Keratinocyte (primary cell): ENCODE results near the gene SYT8. TPM values are rescaled to one million over a fixed set of nuclear protein-coding genes. Genes with fewer than 3 reads are reported as not detected.
"Not testable (repeated sequence)": the region's sequence is repeated elsewhere in the genome, so short reads cannot be mapped to it uniquely, and the experiment has no call there.

Source experiments
- DNase-seq: peaks from one replicate; pipeline ENCODE4 v3.0.0-alpha.2; 2011; ENCODE audit warnings: low read depth, missing footprints, low spot score
- FAIRE-seq: peaks from 2 replicates; lab custom pipeline; 2011; peaks lifted over from hg19 to GRCh38; lab: Jason Lieb, UNC
- H2AFZ ChIP-seq: 2 replicates; pipeline ENCODE4 v1.6.0; 2012; ENCODE audit warnings: low read length, control low read depth, inconsistent platforms; ENCODE audit not compliant: control insufficient read depth
- H3K27ac ChIP-seq: 2 replicates; pipeline ENCODE4 v1.5.1; 2011; ENCODE audit warnings: low read length; ENCODE audit not compliant: control insufficient read depth, insufficient read depth
- H3K27me3 ChIP-seq: 3 replicates; pipeline ENCODE4 v1.6.0; 2011; ENCODE audit warnings: low read length; ENCODE audit not compliant: control insufficient read depth, insufficient read depth; ENCODE audit errors: extremely low read depth
- H3K36me3 ChIP-seq, 2 experiments: 2 replicates in 1 of 2; 3 replicates in 1 of 2; pipeline ENCODE4 v1.5.1; 2011; ENCODE audit warnings: low read length in 2 of 2, mild to moderate bottlenecking in 1 of 2; ENCODE audit not compliant: control insufficient read depth in 2 of 2, insufficient read depth in 2 of 2; ENCODE audit errors: extremely low read depth in 1 of 2
- H3K4me1 ChIP-seq: 3 replicates; pipeline ENCODE4 v1.5.1; 2011; ENCODE audit warnings: low read length; ENCODE audit not compliant: control insufficient read depth, insufficient read depth; ENCODE audit errors: extremely low read depth
- H3K4me2 ChIP-seq: 3 replicates; pipeline ENCODE4 v1.6.0; 2011; ENCODE audit warnings: low read depth, low read length; ENCODE audit not compliant: control insufficient read depth, insufficient read depth; ENCODE audit errors: extremely low read depth
- H3K4me3 ChIP-seq, 3 experiments: fragments of 200-600 bp in 1 of 3; sonication (generic) in 1 of 3; 2 replicates in 2 of 3; 3 replicates in 1 of 3; pipeline ENCODE4 v1.5.1; 2011 to 2016; ENCODE audit warnings: low read length in 3 of 3, mild to moderate bottlenecking in 3 of 3, control low read depth in 2 of 3, inconsistent platforms in 1 of 3, low read depth in 1 of 3, mixed read lengths in 1 of 3, mixed run types in 1 of 3, moderate library complexity in 1 of 3; ENCODE audit not compliant: control insufficient read depth in 2 of 3, insufficient read depth in 2 of 3; ENCODE audit errors: extremely low read depth in 1 of 3
- H3K79me2 ChIP-seq: 2 replicates; pipeline ENCODE4 v1.6.0; 2012; ENCODE audit warnings: low read length; ENCODE audit not compliant: control insufficient read depth, insufficient read depth
- H3K9ac ChIP-seq: 3 replicates; pipeline ENCODE4 v1.6.0; 2011; ENCODE audit warnings: low read length; ENCODE audit not compliant: control insufficient read depth, insufficient read depth; ENCODE audit errors: extremely low read depth
- H3K9me1 ChIP-seq: 3 replicates; pipeline ENCODE4 v1.6.0; 2011; ENCODE audit warnings: low read length; ENCODE audit not compliant: control insufficient read depth, insufficient read depth; ENCODE audit errors: extremely low read depth
- H3K9me3 ChIP-seq: 2 replicates; pipeline ENCODE4 v1.5.1; 2012; ENCODE audit warnings: low read depth, low read length; ENCODE audit not compliant: control insufficient read depth
- H4K20me1 ChIP-seq: 3 replicates; pipeline ENCODE4 v1.6.0; 2011; ENCODE audit warnings: low read length; ENCODE audit not compliant: control insufficient read depth, insufficient read depth; ENCODE audit errors: extremely low read depth
- EZH2 ChIP-seq: IDR thresholded peaks from one replicate; pipeline ENCODE4 v1.6.1; 2012; ENCODE audit warnings: inconsistent platforms, mild to moderate bottlenecking, low read length, moderate library complexity
- dilution Hi-C: fragments of 300-500 bp; cut with MboI; formaldehyde crosslinking; loops from one replicate; pipeline ENCODE4 v1.7.0; 2020; ENCODE audit warnings: low sequenced_read_pairs; ENCODE audit not compliant: extremely low pct_ligation_motif_present
- polyA plus RNA-seq, 5 experiments: library from polyadenylated mRNA; depleted of rRNA in 3 of 5; stranded (reverse) in 3 of 5; stranded (forward) in 1 of 5; unstranded in 1 of 5; fragments of >200 nt; gene quantifications; 1 replicate in 1 of 5; 2 replicates in 3 of 5; 3 replicates in 1 of 5; pipeline versions ENCODE4 v1.2.1 to v1.2.3, GENCODE V29; 2011 to 2012; ENCODE audit warnings: missing spikeins in 2 of 5, low read depth in 1 of 5, low replicate concordance in 1 of 5
- TF ChIP-seq, protein P1 (sequence below), 3 experiments: IDR thresholded peaks in 1 of 3; conservative IDR thresholded peaks in 1 of 3; optimal IDR thresholded peaks in 1 of 3; 2 replicates in 2 of 3; 3 replicates in 1 of 3; pipeline versions ENCODE3 to v1.5.1; 2011; ENCODE audit warnings: low read length in 3 of 3, mild to moderate bottlenecking in 3 of 3, moderate library complexity in 2 of 3, control low read depth in 1 of 3, inconsistent platforms in 1 of 3; ENCODE audit not compliant: insufficient read depth in 2 of 3; ENCODE audit errors: extremely low read depth in 1 of 3

The SYT8 gene
- polyA plus RNA-seq, 1 donor (not counting 4 experiments of a cell fraction or from before 2014, with no cell fraction given), result 19.3 TPM

- Histone ChIP-seq H3K79me2 (no peaks in the 10 kb centered on the region), H3K27ac (no peak overlapping the region), H3K36me3 (no peaks in the 10 kb centered on the region), H3K4me2 (no peak overlapping the region), H3K4me1 (no peaks in the 10 kb centered on the region), H4K20me1 (no peaks in the 10 kb centered on the region), H2AFZ (no peak overlapping the region), H3K9me1 (no peaks in the 10 kb centered on the region), H3K9me3 (no peaks in the 10 kb centered on the region), H3K27me3 (no peaks in the 10 kb centered on the region), H3K9ac (no peak overlapping the region), H3K4me3 (no peak overlapping the region)
- dilution Hi-C loops, result no loop called here
- FAIRE-seq (no peak), DNase-seq (no peak)
- no peak for TF ChIP-seq EZH2
- TF ChIP-seq, protein P1, sequence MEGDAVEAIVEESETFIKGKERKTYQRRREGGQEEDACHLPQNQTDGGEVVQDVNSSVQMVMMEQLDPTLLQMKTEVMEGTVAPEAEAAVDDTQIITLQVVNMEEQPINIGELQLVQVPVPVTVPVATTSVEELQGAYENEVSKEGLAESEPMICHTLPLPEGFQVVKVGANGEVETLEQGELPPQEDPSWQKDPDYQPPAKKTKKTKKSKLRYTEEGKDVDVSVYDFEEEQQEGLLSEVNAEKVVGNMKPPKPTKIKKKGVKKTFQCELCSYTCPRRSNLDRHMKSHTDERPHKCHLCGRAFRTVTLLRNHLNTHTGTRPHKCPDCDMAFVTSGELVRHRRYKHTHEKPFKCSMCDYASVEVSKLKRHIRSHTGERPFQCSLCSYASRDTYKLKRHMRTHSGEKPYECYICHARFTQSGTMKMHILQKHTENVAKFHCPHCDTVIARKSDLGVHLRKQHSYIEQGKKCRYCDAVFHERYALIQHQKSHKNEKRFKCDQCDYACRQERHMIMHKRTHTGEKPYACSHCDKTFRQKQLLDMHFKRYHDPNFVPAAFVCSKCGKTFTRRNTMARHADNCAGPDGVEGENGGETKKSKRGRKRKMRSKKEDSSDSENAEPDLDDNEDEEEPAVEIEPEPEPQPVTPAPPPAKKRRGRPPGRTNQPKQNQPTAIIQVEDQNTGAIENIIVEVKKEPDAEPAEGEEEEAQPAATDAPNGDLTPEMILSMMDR (optimal IDR thresholded peaks at IDR 0.05 in 1 of 3, IDR thresholded peaks at IDR 0.05 in 1 of 3, conservative IDR thresholded peaks at IDR 0.05 in 1 of 3; ENCODE audit: extremely low read depth in 1 of 3, insufficient read depth in 2 of 3, low read length in 3 of 3), result no peak
Measured at GRCh38 chr11:1803246-1803645, 31.5 kb upstream of the SYT8 start.

GRCh38 chr11:1803835-1804519 is 30.8 kb upstream of the SYT8 start:
- H3K9me3 ChIP-seq, H3K9ac ChIP-seq, H4K20me1 ChIP-seq, DNase-seq, H3K4me3 ChIP-seq, H2AFZ ChIP-seq, H3K27ac ChIP-seq, dilution Hi-C loops, FAIRE-seq, H3K79me2 ChIP-seq, H3K27me3 ChIP-seq, H3K36me3 ChIP-seq, H3K9me1 ChIP-seq, H3K4me2 ChIP-seq, H3K4me1 ChIP-seq: not testable (repeated sequence)

- no peaks in the 10 kb centered on the region for H3K27me3 ChIP-seq
- H3K79me2 ChIP-seq, result no peaks in the 10 kb centered on the region
- H3K36me3 ChIP-seq, result no peaks in the 10 kb centered on the region
- H3K4me2 ChIP-seq, result no peak overlapping the region
- H4K20me1 ChIP-seq, result no peaks in the 10 kb centered on the region
- no peaks in the 10 kb centered on the region for H3K9me3 ChIP-seq
- H3K9ac ChIP-seq, result no peak overlapping the region
- H3K4me3 ChIP-seq, result no peak overlapping the region
- FAIRE-seq (no peak), DNase-seq (no peak)
- no peaks in the 10 kb centered on the region for H3K9me1 ChIP-seq
- peaks cover 2% of the 10 kb centered on the region for H3K4me1 ChIP-seq
- no peak overlapping the region for H2AFZ ChIP-seq
- dilution Hi-C loops, result no loop called here
- no peak overlapping the region for H3K27ac ChIP-seq
- no peak for TF ChIP-seq EZH2
- TF ChIP-seq, protein P1 (optimal IDR thresholded peaks at IDR 0.05 in 1 of 3, IDR thresholded peaks at IDR 0.05 in 1 of 3, conservative IDR thresholded peaks at IDR 0.05 in 1 of 3; ENCODE audit: extremely low read depth in 1 of 3, insufficient read depth in 2 of 3, low read length in 3 of 3), result no peak
Measured at GRCh38 chr11:1805525-1805924, 29.3 kb upstream of the SYT8 start.
